Esophagus (tissue), 2 donors: ENCODE data around the gene C2CD3. TPM values are rescaled to one million over a fixed set of nuclear protein-coding genes. Genes with fewer than 3 reads are reported as not detected.
A peak's percentile ranks its signal among the peaks of the same experiment; 100 is the strongest.

ENCODE experiments used
- H3K27ac ChIP-seq, 2 donors: one replicate each; pipeline ENCODE4 v1.5.1; 2013; ENCODE audit warnings: low read depth in 2 of 2, mild to moderate bottlenecking in 2 of 2, inconsistent platforms in 1 of 2, low read length in 1 of 2, moderate library complexity in 1 of 2
- H3K27me3 ChIP-seq, 2 donors: one replicate each; pipeline ENCODE4 v1.6.1; 2013; ENCODE audit warnings: low read length in 2 of 2, control low read depth in 1 of 2, mild to moderate bottlenecking in 1 of 2; ENCODE audit not compliant: insufficient read depth in 2 of 2, control insufficient read depth in 1 of 2
- H3K36me3 ChIP-seq, 2 donors: one replicate each; pipeline ENCODE4 v1.6.1; 2013; ENCODE audit warnings: low read length in 1 of 2; ENCODE audit not compliant: control insufficient read depth in 2 of 2, insufficient read depth in 2 of 2
- H3K4me1 ChIP-seq, 2 donors: one replicate each; pipeline ENCODE4 v1.6.1; 2013; ENCODE audit warnings: low read length in 1 of 2; ENCODE audit not compliant: control insufficient read depth in 2 of 2, insufficient read depth in 2 of 2
- H3K4me3 ChIP-seq, 2 donors: one replicate each; pipeline ENCODE4 v1.5.1; 2013; ENCODE audit warnings: low read length in 2 of 2, mild to moderate bottlenecking in 2 of 2, low read depth in 1 of 2, moderate library complexity in 1 of 2
- H3K9me3 ChIP-seq, 2 donors: one replicate each; pipeline ENCODE4 v1.6.1; 2013; ENCODE audit warnings: mild to moderate bottlenecking in 2 of 2, low read depth in 1 of 2, low read length in 1 of 2, moderate library complexity in 1 of 2; ENCODE audit not compliant: control insufficient read depth in 2 of 2, insufficient read depth in 1 of 2
- whole genome bisulfite sequencing, 2 donors: extraction: QIAGEN DNeasy Blood & Tissue Kit; methylation state at CpG; one replicate each; pipeline ENCODE4 v1.1.7; 2013; 5-methylcytosine and 5-hydroxymethylcytosine counted together
- polyA plus RNA-seq, 2 donors: library from polyadenylated mRNA; stranded (reverse); fragments of 200-250 nt; gene quantifications; one replicate each; pipeline ENCODE4 v1.2.3, GENCODE V29; 2013
- donor health status: healthy with polysubstance abuse.
- donor health status: Bipolar disorder and iron deficiency.

Gene C2CD3
- polyA plus RNA-seq, 2 donors, result 5.4 to 6.4 TPM

DNA sequence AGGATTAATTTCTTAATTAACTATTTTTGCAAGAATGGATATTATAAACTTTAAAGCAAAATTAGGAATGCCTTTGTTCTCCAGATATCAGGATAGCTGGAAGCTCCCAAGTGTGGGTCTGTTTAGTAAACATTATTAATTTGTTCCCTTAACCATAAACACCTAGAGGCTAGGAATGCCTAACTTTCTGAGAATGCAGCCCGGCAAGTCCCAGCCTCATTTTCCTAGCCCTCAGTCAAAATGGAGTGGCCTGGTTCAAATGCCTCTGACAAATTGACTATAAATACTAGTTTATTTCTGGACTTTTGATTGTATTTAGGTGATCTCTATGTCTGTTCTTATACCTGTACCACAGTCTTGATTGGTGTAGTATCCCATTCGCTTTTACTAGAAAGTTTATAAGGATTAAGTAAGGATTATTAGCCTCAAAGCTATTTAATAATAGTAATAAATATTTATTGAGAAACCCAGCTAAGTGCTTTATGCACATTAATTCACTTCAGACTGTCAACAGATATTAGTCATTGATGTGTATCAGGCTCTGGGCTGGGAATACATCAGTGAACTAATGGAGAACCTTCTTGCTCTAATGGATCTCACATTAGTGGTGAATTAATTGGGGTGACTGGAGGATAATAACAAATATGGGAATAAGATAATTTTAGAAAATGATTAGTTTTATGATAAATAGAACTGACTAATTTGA, 26.1 kb upstream of the C2CD3 start:
- no peaks in the 10 kb centered on the region for H3K4me1 ChIP-seq
- H3K9me3 ChIP-seq, result no peaks in the 10 kb centered on the region
- no peaks in the 10 kb centered on the region for H3K27me3 ChIP-seq
- no peak overlapping the region for H3K27ac ChIP-seq
- no peaks in the 10 kb centered on the region for H3K36me3 ChIP-seq
- no peak overlapping the region for H3K4me3 ChIP-seq
- WGBS, 2 donors, result 94 to 97% methylated on average over 2 of the region's 2 CpGs

GRCh38 chr11:74195828-74196227, 25.0 kb upstream of the C2CD3 start:
- no peaks in the 10 kb centered on the region for H3K9me3 ChIP-seq

GRCh38 chr11:74185695-74186094, 14.9 kb upstream of the C2CD3 start:
- H3K27me3 ChIP-seq, result no peaks in the 10 kb centered on the region
- H3K4me3 ChIP-seq, result no peak overlapping the region
- H3K36me3 ChIP-seq, result no peaks in the 10 kb centered on the region
- WGBS, 2 donors, result 96 to 98% methylated on average over 2 of the region's 2 CpGs
- H3K9me3 ChIP-seq, result no peaks in the 10 kb centered on the region
- no peaks in the 10 kb centered on the region for H3K4me1 ChIP-seq
- H3K27ac ChIP-seq, result no peak overlapping the region

More at GRCh38 chr11:74195828-74196227, 25.0 kb upstream of the C2CD3 start:
- H3K27me3 ChIP-seq, result no peaks in the 10 kb centered on the region
- no peak overlapping the region for H3K27ac ChIP-seq
- H3K4me3 ChIP-seq, result no peak overlapping the region
- no peaks in the 10 kb centered on the region for H3K36me3 ChIP-seq
- H3K4me1 ChIP-seq, result peaks cover 0 to 3% of the 10 kb centered on the region in 2 donors

DNA sequence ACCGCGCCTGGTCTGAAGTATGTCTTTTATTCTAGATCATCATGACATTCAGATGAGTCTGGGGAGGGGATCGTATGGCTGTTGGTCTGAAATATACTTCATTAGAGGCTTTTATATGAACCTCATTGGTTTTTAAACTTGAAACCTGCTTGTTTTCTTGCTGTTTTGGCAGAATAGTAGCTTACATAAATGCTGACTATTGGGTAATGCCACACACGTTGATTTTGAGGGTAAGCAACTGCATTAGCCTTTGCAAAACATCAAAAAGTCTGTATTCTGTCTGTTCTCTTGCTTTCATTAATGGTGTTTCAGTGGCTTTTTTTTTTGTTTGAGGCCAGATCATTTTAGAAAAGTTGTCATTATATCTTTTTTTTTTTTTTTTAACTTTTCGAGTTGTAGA, 14.5 kb upstream of the C2CD3 start:
- H3K27me3 ChIP-seq, result no peaks in the 10 kb centered on the region
- no peak overlapping the region for H3K27ac ChIP-seq
- H3K4me1 ChIP-seq, result no peaks in the 10 kb centered on the region
- H3K9me3 ChIP-seq, result no peaks in the 10 kb centered on the region
- no peaks in the 10 kb centered on the region for H3K36me3 ChIP-seq
- no peak overlapping the region for H3K4me3 ChIP-seq
- 85% methylated on average over 5 of the region's 5 CpGs for WGBS, 2 donors

- Histone ChIP-seq H3K9me3 (no peaks in the 10 kb centered on the region), H3K27ac (no peak overlapping the region), H3K4me3 (no peak overlapping the region), H3K4me1 (peaks cover 0 to 2% of the 10 kb centered on the region in 2 donors), H3K27me3 (no peaks in the 10 kb centered on the region), H3K36me3 (no peaks in the 10 kb centered on the region)
- WGBS, 2 donors, result 90 to 93% methylated on average over 4 of the region's 4 CpGs
These were observed 11.8 kb upstream of the C2CD3 start for GRCh38 chr11:74182635-74183034.

DNA sequence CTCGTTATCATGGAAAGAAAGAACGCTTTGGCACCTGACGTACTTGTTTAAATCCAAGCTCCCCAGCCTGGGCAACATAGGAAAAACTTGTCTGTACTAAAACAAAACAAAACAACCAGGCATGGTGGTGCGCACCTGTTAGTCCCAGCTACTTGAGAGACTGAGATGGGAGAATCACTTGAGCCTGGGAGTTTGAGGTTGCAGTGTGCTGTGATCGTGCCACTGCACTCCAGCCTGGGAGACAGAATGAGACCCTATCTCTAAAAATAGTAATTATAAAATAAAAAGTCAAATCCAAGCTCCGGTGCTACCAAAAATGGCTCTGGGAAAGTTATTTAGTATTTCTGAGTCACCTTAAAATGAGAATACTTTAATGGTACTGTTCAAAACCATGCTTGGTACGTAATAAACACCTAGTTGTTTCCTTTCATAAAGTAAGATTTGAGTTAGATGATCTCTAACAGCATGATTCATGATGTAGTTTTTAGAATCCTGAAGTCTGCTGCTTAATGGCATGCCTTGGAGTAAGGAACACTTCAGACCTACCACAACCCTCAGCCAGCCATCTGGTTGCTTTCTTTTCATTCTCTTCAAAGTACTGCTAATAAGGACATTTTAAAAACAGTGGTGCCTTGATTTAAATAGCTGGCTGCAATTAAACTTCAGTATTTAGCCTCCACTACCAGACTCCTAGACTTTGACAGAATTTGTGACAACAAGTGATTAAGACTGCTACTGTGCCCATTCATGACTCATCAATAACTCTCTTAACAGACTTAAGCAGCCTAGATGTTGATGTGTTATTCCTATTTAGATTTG, 8.6 kb upstream of the C2CD3 start:
- 81 to 91% methylated on average over 7 of the region's 7 CpGs for WGBS, 2 donors
- Histone ChIP-seq H3K4me3 (no peak overlapping the region), H3K27ac (no peak overlapping the region)

GRCh38 chr11:74175920-74176319, 5.1 kb upstream of the C2CD3 start:
- no peak overlapping the region for H3K27ac ChIP-seq
- WGBS, 2 donors, result 62 to 84% methylated on average over 1 of the region's 1 CpG
- H3K4me1 ChIP-seq, result peaks cover 0 to 2% of the 10 kb centered on the region in 2 donors
- no peaks in the 10 kb centered on the region for H3K9me3 ChIP-seq
- H3K27me3 ChIP-seq, result no peaks in the 10 kb centered on the region
- no peak overlapping the region for H3K4me3 ChIP-seq
- no peaks in the 10 kb centered on the region for H3K36me3 ChIP-seq

More for the DNA sequence above, 8.6 kb upstream of the C2CD3 start:
- H3K4me1 ChIP-seq, result peaks cover 0 to 2% of the 10 kb centered on the region in 2 donors
- H3K36me3 ChIP-seq, result no peaks in the 10 kb centered on the region
- no peaks in the 10 kb centered on the region for H3K9me3 ChIP-seq
- H3K27me3 ChIP-seq, result no peaks in the 10 kb centered on the region

- Histone ChIP-seq H3K27me3 (no peaks in the 10 kb centered on the region), H3K9me3 (no peaks in the 10 kb centered on the region), H3K4me3 (peak overlapping the region; percentile 83 to 90), H3K4me1 (peaks cover 0 to 4% of the 10 kb centered on the region in 2 donors), H3K27ac (peak overlapping the region; percentile 92 to 97), H3K36me3 (no peaks in the 10 kb centered on the region)
- 19 to 21% methylated on average over 5 of the region's 5 CpGs for WGBS, 2 donors
These were observed 1.2 kb upstream of the C2CD3 start for GRCh38 chr11:74171997-74172396.

GRCh38 chr11:74171630-74171968, 797 bp upstream of the C2CD3 start:
- whole genome bisulfite sequencing, 2 donors, result 1 to 3% methylated on average over 5 of the region's 5 CpGs
- Histone ChIP-seq H3K27ac (peak overlapping the region; percentile 92 to 97), H3K36me3 (no peaks in the 10 kb centered on the region), H3K4me1 (peaks cover 0 to 4% of the 10 kb centered on the region in 2 donors), H3K4me3 (peak overlapping the region; percentile 83 to 90), H3K27me3 (no peaks in the 10 kb centered on the region), H3K9me3 (no peaks in the 10 kb centered on the region)
